ENCODE measurements around the gene STT3A. TPM values are rescaled to one million over a fixed set of nuclear protein-coding genes. Genes with fewer than 3 reads are reported as not detected.

Gene STT3A
- total and polyA plus RNA-seq, 10 of the 15 experiments (the other 5 are each of a cell fraction or from before 2014, with no cell fraction given) = 74.4 to 202 (median 118) TPM

DNA sequence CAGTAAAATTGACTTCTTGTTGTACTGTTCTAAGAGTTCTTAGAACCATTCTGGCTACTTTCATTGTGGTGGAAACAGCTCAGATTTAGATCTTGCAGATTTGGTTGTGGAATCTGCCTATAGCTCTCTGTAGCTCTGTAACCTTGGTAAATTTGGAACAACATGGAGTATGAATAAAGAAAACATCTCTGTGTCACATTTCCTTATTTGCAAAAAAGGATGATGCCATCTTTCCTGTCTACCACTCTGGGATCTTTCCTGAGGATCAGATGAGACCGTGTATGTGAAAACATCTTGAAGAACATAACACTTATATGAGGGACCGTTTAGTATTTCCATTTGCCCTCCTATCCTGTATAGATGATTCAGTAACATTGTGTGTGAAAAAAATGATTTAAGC lies 78.9 kb downstream of the STT3A start (continued):
- TF ChIP-seq, protein P1, sequence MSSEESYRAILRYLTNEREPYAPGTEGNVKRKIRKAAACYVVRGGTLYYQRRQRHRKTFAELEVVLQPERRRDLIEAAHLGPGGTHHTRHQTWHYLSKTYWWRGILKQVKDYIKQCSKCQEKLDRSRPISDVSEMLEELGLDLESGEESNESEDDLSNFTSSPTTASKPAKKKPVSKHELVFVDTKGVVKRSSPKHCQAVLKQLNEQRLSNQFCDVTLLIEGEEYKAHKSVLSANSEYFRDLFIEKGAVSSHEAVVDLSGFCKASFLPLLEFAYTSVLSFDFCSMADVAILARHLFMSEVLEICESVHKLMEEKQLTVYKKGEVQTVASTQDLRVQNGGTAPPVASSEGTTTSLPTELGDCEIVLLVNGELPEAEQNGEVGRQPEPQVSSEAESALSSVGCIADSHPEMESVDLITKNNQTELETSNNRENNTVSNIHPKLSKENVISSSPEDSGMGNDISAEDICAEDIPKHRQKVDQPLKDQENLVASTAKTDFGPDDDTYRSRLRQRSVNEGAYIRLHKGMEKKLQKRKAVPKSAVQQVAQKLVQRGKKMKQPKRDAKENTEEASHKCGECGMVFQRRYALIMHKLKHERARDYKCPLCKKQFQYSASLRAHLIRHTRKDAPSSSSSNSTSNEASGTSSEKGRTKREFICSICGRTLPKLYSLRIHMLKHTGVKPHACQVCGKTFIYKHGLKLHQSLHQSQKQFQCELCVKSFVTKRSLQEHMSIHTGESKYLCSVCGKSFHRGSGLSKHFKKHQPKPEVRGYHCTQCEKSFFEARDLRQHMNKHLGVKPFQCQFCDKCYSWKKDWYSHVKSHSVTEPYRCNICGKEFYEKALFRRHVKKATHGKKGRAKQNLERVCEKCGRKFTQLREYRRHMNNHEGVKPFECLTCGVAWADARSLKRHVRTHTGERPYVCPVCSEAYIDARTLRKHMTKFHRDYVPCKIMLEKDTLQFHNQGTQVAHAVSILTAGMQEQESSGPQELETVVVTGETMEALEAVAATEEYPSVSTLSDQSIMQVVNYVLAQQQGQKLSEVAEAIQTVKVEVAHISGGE (CRISPR knock-in tag; IDR thresholded peaks at IDR 0.05) = no peak
- no peak for TF ChIP-seq MEF2B (IDR thresholded peaks at IDR 0.05; ENCODE audit: partially characterized antibody, poor library complexity, severe bottlenecking)
- no peak for TF ChIP-seq RBBP5 (conservative IDR thresholded peaks at IDR 0.05)
- TF ChIP-seq RUNX3 (IDR thresholded peaks at IDR 0.05; ENCODE audit: low read length) = no peak
- no peak for TF ChIP-seq BCL11A (IDR thresholded peaks at IDR 0.05; ENCODE audit: low read depth, low read length)
- no peak for TF ChIP-seq ZNF24 (IDR thresholded peaks at IDR 0.05)
- no peak for TF ChIP-seq EZH2 (IDR thresholded peaks at IDR 0.05; ENCODE audit: borderline replicate concordance, control insufficient read depth, low read depth, low read length)
- no peak for TF ChIP-seq KAT2A (conservative IDR thresholded peaks at IDR 0.05; ENCODE audit: control insufficient read depth, low read depth, low read length)
- no peak for TF ChIP-seq PML (IDR thresholded peaks at IDR 0.05; ENCODE audit: low read length)
- TF ChIP-seq, protein P2, sequence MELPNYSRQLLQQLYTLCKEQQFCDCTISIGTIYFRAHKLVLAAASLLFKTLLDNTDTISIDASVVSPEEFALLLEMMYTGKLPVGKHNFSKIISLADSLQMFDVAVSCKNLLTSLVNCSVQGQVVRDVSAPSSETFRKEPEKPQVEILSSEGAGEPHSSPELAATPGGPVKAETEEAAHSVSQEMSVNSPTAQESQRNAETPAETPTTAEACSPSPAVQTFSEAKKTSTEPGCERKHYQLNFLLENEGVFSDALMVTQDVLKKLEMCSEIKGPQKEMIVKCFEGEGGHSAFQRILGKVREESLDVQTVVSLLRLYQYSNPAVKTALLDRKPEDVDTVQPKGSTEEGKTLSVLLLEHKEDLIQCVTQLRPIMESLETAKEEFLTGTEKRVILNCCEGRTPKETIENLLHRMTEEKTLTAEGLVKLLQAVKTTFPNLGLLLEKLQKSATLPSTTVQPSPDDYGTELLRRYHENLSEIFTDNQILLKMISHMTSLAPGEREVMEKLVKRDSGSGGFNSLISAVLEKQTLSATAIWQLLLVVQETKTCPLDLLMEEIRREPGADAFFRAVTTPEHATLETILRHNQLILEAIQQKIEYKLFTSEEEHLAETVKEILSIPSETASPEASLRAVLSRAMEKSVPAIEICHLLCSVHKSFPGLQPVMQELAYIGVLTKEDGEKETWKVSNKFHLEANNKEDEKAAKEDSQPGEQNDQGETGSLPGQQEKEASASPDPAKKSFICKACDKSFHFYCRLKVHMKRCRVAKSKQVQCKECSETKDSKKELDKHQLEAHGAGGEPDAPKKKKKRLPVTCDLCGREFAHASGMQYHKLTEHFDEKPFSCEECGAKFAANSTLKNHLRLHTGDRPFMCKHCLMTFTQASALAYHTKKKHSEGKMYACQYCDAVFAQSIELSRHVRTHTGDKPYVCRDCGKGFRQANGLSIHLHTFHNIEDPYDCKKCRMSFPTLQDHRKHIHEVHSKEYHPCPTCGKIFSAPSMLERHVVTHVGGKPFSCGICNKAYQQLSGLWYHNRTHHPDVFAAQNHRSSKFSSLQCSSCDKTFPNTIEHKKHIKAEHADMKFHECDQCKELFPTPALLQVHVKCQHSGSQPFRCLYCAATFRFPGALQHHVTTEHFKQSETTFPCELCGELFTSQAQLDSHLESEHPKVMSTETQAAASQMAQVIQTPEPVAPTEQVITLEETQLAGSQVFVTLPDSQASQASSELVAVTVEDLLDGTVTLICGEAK (IDR thresholded peaks at IDR 0.05; ENCODE audit: borderline replicate concordance) = no peak
- no peak for TF ChIP-seq ATF7 (IDR thresholded peaks at IDR 0.05; ENCODE audit: low read depth)
- TF ChIP-seq, protein P3, sequence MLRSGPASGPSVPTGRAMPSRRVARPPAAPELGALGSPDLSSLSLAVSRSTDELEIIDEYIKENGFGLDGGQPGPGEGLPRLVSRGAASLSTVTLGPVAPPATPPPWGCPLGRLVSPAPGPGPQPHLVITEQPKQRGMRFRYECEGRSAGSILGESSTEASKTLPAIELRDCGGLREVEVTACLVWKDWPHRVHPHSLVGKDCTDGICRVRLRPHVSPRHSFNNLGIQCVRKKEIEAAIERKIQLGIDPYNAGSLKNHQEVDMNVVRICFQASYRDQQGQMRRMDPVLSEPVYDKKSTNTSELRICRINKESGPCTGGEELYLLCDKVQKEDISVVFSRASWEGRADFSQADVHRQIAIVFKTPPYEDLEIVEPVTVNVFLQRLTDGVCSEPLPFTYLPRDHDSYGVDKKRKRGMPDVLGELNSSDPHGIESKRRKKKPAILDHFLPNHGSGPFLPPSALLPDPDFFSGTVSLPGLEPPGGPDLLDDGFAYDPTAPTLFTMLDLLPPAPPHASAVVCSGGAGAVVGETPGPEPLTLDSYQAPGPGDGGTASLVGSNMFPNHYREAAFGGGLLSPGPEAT (IDR thresholded peaks at IDR 0.05; ENCODE audit: low read depth) = no peak
- TF ChIP-seq, protein P4, sequence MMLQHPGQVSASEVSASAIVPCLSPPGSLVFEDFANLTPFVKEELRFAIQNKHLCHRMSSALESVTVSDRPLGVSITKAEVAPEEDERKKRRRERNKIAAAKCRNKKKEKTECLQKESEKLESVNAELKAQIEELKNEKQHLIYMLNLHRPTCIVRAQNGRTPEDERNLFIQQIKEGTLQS (IDR thresholded peaks at IDR 0.05; ENCODE audit: borderline replicate concordance, extremely low read depth, low read depth, low read length) = no peak
- no peak for TF ChIP-seq NFIC (IDR thresholded peaks at IDR 0.05; ENCODE audit: low read depth, low read length)
- TF ChIP-seq STAT1 (conservative IDR thresholded peaks at IDR 0.05) = no peak

Measured in GM12878 (cell line).